HG02610 (cell line): Measurements from ENCODE around the gene ESR1.
"Not testable (repeated sequence)": the region's sequence is repeated elsewhere in the genome, so short reads cannot be mapped to it uniquely, and the experiment has no call there.

ENCODE experiments used
- ATAC-seq: cut with Tn5 transposase; IDR thresholded peaks from one replicate; pipeline ENCODE4 v1.9.1; 2021; ENCODE audit warnings: mild to moderate bottlenecking, moderate library complexity; ENCODE audit not compliant: unreplicated experiment

The ESR1 gene

DNA sequence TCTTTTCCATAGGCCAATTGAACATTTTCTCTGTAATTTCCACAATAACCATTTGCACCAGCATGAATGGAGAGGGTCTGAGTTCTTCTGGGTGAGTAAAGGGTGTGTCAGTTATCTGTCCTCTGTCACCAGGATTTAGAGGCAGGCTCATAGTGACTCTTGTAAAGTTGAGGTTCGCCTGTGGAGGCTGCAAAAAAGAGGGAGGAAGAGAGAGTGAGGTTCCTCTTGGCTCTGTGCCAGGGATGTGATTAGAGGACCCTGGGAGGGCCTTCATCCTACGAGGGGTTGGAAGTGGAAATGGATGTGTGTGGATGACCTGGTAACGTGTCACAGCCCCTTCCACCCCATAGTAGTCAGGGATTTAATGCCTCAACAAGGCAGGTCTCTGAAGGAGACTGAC, 242.0 kb downstream of the ESR1 start:
- no peak for ATAC-seq

GRCh38 chr6:152050451-152051195, 243.1 kb downstream of the ESR1 start:
- no peak for ATAC-seq

DNA sequence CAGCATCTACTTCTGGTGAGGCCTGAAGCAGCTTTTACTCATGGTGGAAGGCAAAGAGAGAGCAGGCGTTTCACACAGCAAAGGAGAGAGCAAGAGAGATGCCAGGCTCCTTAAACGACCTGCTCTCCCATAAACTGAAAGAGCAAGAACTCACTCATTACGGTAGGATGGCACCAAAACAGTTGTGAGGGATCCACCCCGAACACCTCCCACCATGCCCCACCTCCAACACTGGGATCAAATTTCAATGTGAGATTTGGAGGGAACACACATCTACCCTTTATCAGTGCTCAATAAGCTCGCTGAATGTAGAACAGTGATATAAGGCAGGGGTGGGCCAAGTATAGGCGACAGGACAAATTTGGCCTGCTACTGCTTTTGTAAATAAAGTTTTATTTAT, 244.6 kb downstream of the ESR1 start:
- no peak for ATAC-seq

DNA sequence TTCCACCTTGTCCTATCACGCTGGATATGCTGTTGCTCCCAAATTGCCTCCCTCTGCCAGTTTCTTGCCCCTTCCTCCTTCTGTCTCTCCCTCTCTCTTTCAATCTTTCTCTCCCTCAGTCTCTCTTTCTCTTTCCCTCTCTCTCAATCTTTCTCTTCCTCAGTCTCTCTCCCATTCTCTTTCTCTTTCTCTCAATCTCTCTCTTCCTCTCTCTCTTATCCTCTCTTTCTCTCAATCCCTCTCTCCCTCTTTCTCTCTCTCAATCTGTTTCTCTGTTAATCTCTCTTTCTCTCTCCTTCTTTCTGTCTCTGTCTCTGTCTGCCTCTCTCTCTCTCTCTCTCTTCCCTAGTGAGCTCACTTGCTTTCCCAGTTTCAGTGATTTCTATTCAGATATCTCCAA, 245.8 kb downstream of the ESR1 start:
- ATAC-seq, result no peak

DNA sequence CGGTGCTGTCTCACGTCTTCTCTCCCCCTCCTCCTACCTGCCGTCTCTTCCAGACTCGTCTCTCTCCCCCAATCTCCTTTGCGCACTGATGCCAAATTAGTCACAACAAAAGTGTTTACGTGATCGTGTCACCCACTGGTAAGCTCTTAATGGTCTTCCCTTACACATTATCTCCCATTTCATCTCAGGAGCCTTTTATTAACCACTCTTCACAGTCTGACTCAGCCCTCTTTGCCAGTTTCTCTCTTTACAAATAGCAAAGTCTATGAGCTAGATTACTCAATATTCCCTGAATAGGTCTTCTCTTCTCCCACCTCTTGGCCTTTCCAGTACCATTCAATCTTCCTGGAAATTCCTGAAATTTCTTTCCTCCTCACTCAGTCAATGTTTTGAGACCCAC, 247.0 kb downstream of the ESR1 start:
- ATAC-seq, result no peak

- ATAC-seq, result no peak
These were observed 248.0 kb downstream of the ESR1 start for GRCh38 chr6:152055517-152055916.

DNA sequence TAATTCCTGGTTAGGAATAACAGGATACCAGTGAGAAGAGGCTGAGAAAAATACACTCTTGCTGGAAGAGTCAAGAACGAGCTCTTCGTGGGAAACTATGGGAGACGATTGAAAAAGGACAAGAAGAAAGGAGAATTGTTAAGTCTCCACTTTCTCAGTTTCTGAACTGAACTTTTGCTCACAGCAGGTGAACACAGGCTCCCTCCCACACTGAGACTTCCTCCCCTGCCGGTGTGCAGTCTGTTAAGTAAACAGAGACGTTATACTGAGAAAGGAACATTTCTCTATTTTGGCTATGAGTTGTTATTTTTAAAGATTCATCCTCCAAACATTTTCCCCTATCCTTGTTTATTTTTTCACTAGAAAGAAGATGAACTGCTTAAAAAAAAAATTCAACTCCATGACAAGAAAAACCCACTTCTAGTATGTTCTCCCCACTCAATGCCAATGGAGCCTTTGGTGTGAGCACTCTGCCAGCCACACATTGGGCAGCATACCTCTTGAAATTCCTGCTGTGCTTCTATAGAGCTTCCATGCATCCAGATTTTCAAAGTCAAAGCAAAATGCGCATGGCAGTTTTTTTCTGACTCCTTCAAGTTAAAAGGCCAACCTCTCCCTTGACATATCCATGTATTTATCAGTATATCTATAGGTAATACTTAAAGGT, 250.5 kb downstream of the ESR1 start:
- ATAC-seq, result no peak

- no peak for ATAC-seq
These were observed 252.4 kb downstream of the ESR1 start for GRCh38 chr6:152059909-152060308.

DNA sequence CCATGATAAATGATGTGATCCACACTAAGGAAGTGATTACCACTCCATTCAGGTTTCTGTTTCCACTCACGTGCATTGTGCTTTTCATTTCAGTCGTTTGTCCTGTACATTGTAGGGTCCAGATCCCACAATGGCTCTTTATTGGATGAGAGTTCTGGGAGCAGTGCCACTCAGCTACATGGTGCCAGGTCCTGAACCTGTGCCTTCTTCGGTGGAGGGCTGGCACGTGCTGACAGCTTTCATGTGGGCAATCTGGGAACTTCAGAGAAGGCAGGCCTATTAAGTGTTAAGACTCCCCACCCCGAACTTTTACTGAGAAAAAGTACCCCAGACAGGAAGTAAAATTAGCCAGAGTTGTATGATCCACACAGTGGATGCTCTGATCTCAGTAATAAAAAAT, 255.0 kb downstream of the ESR1 start:
- ATAC-seq, result no peak

DNA sequence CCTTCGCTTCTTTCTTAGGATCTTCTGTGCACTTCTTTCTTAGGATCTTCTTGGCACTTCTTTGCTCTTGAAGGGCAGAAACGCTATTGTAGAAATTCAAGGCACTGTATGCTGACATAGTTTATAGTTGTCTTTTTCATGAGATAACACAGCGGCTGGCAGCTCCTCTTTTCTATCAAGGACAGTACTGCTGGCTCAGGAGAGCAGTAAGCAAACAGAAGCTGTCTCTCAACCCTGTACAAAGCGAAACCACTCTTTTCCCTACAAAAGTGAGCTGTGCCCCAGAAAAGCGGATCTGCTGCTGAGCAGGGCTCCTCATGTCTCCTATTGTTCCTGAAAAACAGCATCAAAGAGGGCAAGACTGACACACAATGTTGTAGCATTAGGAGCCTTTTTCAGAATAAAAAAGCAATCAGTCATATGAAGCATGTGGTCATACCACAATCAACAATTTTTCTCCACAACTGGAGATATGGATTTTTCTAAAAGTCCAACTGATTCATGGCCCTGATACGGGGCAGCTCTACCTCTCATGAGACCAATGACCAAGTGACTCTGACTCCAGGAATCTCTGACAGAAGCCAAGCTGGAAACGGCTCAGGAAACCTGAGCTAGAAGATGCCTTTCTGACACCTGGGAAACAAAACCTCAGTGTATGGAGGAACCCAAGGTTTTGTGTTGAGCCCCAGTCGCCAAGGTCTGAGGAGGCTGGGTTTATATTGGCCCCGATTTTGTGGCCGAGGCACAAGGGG, 255.9 kb downstream of the ESR1 start:
- ATAC-seq, result no peak

DNA sequence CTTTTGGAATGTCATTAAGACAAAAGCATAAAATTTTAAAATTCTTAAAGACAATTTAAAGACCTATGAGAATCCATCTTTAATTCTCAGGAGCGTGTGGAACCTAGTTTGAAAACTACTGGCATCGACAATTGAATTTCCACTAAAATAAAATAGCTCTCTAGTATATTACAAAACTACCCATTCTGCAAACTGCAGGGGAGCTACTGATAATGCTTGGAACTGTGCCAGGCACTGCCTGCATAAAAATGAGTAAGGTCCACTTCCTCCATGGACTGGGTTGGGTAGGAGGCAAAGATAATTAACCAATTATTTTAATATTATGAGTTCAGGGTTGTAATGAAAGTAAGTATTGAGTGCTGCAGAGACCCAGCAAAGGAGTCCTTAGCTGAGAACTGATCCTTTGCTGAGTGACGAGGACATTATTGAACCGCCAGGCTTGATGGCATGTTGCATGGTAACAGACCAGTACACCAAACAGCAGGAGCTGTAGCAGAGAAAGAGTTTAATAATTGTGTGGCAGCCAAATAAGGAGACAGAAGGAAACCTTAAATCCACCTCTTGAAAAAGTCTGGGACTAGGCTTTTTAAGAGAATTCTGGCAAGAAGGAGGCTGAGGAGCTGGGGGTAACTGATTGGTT, 261.3 kb downstream of the ESR1 start:
- ATAC-seq, result no peak

GRCh38 chr6:152070556-152070955, 263.1 kb downstream of the ESR1 start:
- no peak for ATAC-seq

DNA sequence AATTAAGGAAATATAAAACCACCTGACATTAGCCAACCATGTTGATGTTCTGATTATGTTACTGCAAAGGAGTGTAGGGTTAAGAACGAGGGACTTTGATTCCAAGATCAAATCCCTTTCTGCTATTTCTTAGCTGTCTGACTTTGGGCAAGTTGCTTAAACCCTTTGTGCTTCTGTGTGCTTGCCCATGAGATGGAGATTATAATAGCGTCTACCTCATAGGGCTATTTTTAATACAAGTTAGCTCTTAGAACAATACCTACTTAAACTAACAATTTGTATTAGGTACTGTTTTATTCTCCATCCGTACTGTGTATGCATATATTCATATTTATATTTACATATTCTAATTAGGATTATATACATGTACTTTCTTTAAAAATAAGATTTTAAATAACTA, 263.8 kb downstream of the ESR1 start:
- no peak for ATAC-seq

DNA sequence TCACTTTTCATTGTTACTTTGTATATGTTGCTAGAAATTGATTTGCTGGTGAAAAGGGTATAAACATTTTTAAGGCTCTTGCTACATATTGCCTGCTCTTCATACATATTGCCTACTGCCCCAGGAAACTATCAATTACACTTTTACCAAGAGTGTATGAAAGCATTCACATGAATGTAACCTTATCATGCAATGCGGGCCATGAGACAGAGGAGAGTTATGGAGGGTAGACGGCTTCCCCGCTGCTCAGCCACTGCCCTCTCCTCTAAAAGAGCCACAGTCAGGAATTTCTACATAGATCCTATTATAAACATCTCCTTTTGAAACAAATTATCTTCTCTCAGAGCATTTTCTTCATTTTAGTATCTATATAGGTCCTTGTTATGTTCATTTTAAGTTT, 264.4 kb downstream of the ESR1 start:
- no peak for ATAC-seq

- ATAC-seq, result not testable (repeated sequence)
These were observed 268.8 kb downstream of the ESR1 start for GRCh38 chr6:152076242-152076641.

DNA sequence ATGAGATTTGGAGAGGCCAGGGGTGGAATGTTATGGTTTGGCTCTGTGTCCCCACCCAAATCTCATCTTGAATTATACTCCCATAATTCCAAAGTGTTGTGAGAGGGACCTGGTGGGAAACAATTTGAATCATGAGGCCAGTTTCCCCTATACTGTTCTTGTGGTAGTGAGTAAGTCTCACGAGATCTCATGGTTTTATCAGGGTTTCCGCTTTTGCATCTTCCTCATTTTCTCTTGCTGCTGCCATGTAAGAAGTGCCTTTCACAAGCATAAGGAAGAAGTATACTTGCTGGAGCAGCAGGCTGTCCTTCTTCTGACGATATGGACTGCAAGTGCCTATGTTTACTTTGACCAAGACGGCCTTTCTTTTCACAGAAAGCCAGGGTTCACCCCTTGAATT, 270.5 kb downstream of the ESR1 start:
- ATAC-seq, result no peak

DNA sequence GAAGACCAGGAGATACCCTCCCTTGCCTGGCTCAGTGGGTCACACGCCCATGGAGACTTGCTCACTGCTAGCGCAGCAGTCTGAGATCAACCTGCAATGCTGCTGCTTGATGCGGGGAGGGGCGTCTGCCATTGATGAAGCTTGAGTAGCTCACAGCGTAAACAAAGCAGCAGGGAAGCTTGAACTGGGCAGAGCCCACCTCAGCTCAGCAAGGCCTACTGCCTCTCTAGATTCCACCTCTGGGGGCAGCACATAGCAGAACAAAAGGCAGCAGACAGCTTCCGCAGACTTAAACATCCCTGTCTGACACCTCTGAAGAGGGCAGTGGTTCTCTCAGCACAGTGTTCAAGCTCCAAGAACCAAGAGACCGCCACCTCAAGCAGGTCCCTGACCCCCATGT, 271.3 kb downstream of the ESR1 start:
- no peak for ATAC-seq

- no peak for ATAC-seq
These were observed 278.0 kb downstream of the ESR1 start for GRCh38 chr6:152085451-152085921.

DNA sequence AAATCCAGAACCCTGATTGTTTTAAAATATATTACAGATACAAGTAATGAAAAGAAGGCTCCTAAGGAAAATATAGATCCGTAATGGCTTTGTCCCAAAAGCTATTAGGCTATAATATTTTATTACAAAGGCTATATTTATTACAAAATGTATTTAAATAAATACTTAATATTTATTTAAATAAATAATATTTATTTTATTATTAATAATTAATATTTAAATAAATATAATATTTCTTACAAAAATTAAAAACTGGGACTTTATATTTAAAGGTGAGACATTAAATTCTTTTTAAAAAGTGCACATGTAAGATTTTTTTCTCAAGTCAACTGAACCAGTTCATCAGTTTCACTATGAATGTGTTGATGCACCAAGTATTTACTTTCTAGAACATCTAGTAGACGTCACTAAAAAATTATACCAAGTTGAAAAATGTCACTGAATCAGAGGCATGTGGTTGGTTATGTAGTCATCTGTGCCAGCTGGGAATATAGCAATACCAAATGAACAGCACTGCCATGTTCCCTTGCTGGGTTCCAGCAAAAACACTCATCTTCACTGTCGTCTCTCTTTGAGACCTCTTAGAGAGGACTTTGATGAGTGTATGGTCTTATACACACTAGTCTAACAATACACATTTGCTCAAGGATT, 278.9 kb downstream of the ESR1 start:
- ATAC-seq, result no peak

DNA sequence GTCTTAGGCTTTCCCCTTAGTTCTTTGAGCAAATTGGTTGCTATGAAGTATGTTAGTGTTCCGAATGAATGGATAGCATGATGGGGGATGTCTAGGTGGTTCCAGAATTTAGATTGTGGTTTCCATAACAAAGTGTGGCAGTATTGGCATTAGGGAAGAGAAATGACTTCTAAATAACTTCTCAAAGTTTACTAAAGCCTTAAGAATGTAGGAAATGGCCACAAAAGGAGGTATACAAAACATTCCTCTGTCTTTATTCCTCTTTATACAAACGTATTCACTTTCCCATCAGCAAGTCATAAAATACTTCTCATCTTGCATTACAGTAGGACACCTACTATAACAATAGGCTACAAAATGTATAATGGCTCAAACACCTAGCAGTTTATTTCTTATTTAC, 279.6 kb downstream of the ESR1 start:
- no peak for ATAC-seq

DNA sequence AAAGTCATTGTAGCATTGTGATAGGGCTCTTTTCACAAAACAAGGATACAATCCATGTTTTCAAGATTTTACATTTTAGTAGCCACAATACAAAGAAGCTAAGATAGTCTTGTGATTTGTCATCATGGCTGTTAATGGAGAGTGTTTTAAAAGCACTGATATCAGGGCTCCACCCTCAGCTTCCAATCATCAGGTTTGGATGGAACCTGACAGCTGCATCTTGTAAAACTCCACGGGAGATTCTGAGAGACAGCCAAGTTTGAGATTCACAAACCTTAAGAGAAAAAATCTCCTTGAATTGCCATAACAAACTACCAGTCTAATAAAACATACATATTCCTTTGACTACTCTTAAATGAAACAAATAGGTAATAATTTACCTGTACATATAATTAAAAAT, 280.2 kb downstream of the ESR1 start:
- no peak for ATAC-seq
